Stomach smooth muscle (tissue), 2 donors: ENCODE measurements around the gene BCL2L1.
"Not testable (repeated sequence)": the region's sequence is repeated elsewhere in the genome, so short reads cannot be mapped to it uniquely, and the experiment has no call there.

Experiments used
- H3K27ac ChIP-seq: one replicate; pipeline ENCODE4 v1.7.0; 2013; ENCODE audit warnings: mild to moderate bottlenecking, low read length, inconsistent platforms
- H3K27me3 ChIP-seq, 2 donors: one replicate each; pipeline ENCODE4 v1.7.0; 2013; ENCODE audit warnings: low read length in 2 of 2; ENCODE audit not compliant: insufficient read depth in 2 of 2, control insufficient read depth in 1 of 2
- H3K36me3 ChIP-seq, 2 donors: one replicate each; pipeline ENCODE4 v1.7.0; 2013; ENCODE audit warnings: low read length in 2 of 2; ENCODE audit not compliant: control insufficient read depth in 2 of 2, insufficient read depth in 2 of 2
- H3K4me1 ChIP-seq: one replicate; pipeline ENCODE4 v1.7.0; 2013; ENCODE audit warnings: low read length; ENCODE audit not compliant: control insufficient read depth, insufficient read depth
- H3K4me3 ChIP-seq, 2 donors: one replicate each; pipeline ENCODE4 v1.7.0; 2013; ENCODE audit warnings: low read length in 2 of 2
- H3K9ac ChIP-seq, 2 donors: one replicate each; pipeline ENCODE4 v1.7.0; 2013; ENCODE audit warnings: low read length in 2 of 2, mild to moderate bottlenecking in 1 of 2
- H3K9me3 ChIP-seq, 2 donors: one replicate each; pipeline ENCODE4 v1.7.0; 2013; ENCODE audit warnings: low read length in 2 of 2; ENCODE audit not compliant: control insufficient read depth in 2 of 2
- donor health status: healthy.
- donor health status: Pancreatic carcinoma.

The BCL2L1 gene

DNA sequence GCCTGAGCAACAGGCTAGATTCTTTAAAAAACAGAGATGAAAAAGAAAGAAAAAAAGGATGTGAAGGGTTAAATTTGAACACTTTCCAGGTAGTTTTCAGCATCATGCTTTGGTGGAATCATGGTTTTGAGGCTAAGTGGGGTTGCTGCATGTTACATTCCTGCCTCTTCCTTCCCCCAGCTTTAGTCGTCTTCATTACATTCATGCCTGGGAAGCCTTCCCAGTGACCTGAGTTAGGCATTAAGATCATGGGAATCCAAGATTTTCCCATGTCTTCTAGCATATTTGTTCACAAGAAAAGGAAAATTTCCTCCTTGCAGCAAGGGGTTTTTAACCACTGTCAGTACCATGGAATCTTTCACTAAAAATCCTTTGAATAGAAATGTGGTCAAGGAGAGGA, 28.5 kb upstream of the BCL2L1 start:
- Histone ChIP-seq H3K27ac (no peak overlapping the region), H3K27me3 (no peaks in the 10 kb centered on the region), H3K4me3 (no peak overlapping the region), H3K4me1 (no peaks in the 10 kb centered on the region), H3K9me3 (no peaks in the 10 kb centered on the region), H3K36me3 (no peaks in the 10 kb centered on the region), H3K9ac (no peak overlapping the region)

GRCh38 chr20:31749223-31749622, 26.6 kb upstream of the BCL2L1 start:
- H3K36me3 ChIP-seq, result no peaks in the 10 kb centered on the region
- H3K27ac ChIP-seq, result no peak overlapping the region
- H3K9me3 ChIP-seq, result no peaks in the 10 kb centered on the region
- H3K4me1 ChIP-seq, result no peaks in the 10 kb centered on the region
- no peak overlapping the region for H3K4me3 ChIP-seq
- H3K27me3 ChIP-seq, result no peaks in the 10 kb centered on the region
- no peak overlapping the region for H3K9ac ChIP-seq

- no peak overlapping the region for H3K27ac ChIP-seq
- no peak overlapping the region for H3K9ac ChIP-seq
- H3K27me3 ChIP-seq, result no peaks in the 10 kb centered on the region
- no peak overlapping the region for H3K4me3 ChIP-seq
- H3K36me3 ChIP-seq, result no peaks in the 10 kb centered on the region
- H3K9me3 ChIP-seq, result no peaks in the 10 kb centered on the region
- no peaks in the 10 kb centered on the region for H3K4me1 ChIP-seq
Observed at GRCh38 chr20:31747640-31748039, 25.0 kb upstream of the BCL2L1 start.

- H3K36me3 ChIP-seq, H3K9me3 ChIP-seq, H3K27me3 ChIP-seq, H3K9ac ChIP-seq, H3K27ac ChIP-seq, H3K4me3 ChIP-seq, H3K4me1 ChIP-seq: not testable (repeated sequence)
Observed at GRCh38 chr20:31747028-31747427, 24.4 kb upstream of the BCL2L1 start.

DNA sequence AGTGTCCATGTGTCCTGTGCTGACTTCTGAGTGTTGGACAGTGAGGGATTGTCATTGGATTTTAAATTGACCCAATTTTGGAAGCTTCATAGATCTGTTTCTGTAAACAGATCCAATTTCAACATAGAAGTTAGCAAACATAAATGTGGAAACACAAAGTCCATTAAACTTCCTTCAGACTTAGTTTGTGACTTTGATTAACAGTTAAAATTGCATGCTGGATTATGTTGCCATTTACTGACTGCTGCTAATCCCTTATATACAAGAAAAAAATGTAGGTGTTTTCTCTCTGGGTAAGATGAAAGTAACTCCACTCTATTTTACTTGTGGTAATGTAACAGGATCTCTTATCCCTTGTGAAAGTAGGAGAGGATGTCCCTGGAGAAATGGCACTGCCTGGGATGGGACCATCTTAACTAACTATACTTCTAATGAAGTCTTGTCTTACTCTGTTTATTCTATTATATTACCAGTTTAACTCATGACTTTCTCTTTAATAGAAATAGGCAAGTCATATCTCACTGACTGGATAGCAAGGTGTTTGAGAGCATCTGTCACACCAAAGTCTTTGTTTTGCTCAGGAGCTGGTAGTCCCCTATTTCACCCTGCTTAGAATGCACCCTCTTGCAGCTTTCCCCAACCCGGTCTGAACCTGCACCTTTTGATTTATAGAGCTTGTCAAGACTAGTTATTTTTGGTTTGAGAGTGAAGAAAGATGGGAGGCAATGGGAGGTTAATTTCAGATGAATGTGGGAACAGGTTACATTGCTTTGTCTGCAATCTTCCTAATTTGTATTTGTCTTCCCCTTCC, 23.6 kb upstream of the BCL2L1 start:
- H3K4me3 ChIP-seq, result no peak overlapping the region
- no peaks in the 10 kb centered on the region for H3K36me3 ChIP-seq
- no peaks in the 10 kb centered on the region for H3K4me1 ChIP-seq
- no peaks in the 10 kb centered on the region for H3K9me3 ChIP-seq
- no peak overlapping the region for H3K9ac ChIP-seq
- no peak overlapping the region for H3K27ac ChIP-seq
- no peaks in the 10 kb centered on the region for H3K27me3 ChIP-seq

- Histone ChIP-seq H3K36me3 (no peaks in the 10 kb centered on the region), H3K9me3 (no peaks in the 10 kb centered on the region), H3K27me3 (no peaks in the 10 kb centered on the region), H3K9ac (no peak overlapping the region), H3K4me1 (peaks cover 12% of the 10 kb centered on the region), H3K4me3 (no peak overlapping the region), H3K27ac (no peak overlapping the region)
Observed at GRCh38 chr20:31740656-31741323, 18.1 kb upstream of the BCL2L1 start.

GRCh38 chr20:31740208-31740607, 17.5 kb upstream of the BCL2L1 start:
- Histone ChIP-seq H3K27me3 (no peaks in the 10 kb centered on the region), H3K4me1 (peaks cover 12% of the 10 kb centered on the region), H3K27ac (no peak overlapping the region), H3K4me3 (no peak overlapping the region), H3K9me3 (no peaks in the 10 kb centered on the region), H3K36me3 (no peaks in the 10 kb centered on the region), H3K9ac (no peak overlapping the region)

DNA sequence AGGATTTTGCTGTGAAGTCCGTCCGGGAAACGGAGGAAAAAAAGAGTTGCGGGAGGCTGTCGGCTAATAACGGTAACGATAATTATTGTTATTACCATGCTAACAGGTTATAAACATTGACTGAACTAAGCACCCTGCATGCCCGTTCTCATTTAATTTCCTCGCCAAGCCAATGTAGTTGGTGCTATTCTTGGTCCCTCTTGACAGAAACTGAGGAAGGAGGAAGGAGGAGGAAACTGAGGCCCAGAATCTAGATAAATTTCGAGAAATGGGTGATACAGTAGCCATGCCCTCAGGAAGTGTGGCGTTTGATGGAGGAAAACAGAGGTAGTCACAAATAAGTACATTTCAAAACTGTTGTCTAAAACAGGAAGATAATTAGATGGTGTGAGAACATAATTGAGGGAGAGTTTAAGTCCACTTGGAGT, 16.9 kb upstream of the BCL2L1 start:
- H3K27ac ChIP-seq, result no peak overlapping the region

GRCh38 chr20:31738729-31739549, 16.3 kb upstream of the BCL2L1 start, which contains the start of gene TPX2:
TSS of gene TPX2 (plus strand) at chr20:31739290. CDS start at chr20:31757477, 18,187 bp downstream.
- Histone ChIP-seq H3K4me1 (peaks cover 12% of the 10 kb centered on the region), H3K4me3 (peak within 1 kb of the TSS; percentile 87 to 88), H3K27me3 (no peaks in the 10 kb centered on the region), H3K36me3 (no peaks in the 10 kb centered on the region), H3K27ac (peak within 1 kb of the TSS; percentile 64), H3K9ac (peak within 1 kb of the TSS; percentile 77 to 86), H3K9me3 (no peaks in the 10 kb centered on the region)

More for the DNA sequence above, 16.9 kb upstream of the BCL2L1 start:
- Histone ChIP-seq H3K27me3 (no peaks in the 10 kb centered on the region), H3K36me3 (no peaks in the 10 kb centered on the region), H3K4me3 (peak overlapping the region; percentile 87 to 88), H3K4me1 (peaks cover 12% of the 10 kb centered on the region), H3K9me3 (no peaks in the 10 kb centered on the region), H3K9ac (peak overlapping the region; percentile 58 to 77)

DNA sequence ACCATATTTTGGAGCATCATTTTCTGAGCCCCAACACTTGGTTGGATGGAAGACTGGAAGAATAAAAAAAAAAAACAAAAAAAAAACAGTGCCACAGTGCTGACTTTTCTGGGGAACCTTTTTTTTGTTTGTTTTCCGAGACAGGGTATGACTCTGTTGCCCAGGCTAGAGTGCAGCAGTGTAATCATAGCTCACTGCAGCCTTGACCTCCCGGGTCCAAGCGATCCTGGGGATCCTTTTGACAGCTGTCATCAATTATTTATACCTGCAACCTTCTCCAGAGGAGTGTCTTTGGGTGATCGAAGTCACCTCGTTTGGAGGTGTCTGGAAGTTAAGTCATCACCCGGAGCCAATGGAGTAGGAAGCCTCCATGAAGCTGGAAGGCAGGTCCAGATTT, 8.7 kb upstream of the BCL2L1 start:
- H3K27me3 ChIP-seq, result no peaks in the 10 kb centered on the region
- no peaks in the 10 kb centered on the region for H3K4me1 ChIP-seq
- H3K4me3 ChIP-seq, result no peak overlapping the region

More for the DNA sequence above, 8.7 kb upstream of the BCL2L1 start:
- no peaks in the 10 kb centered on the region for H3K9me3 ChIP-seq
- H3K36me3 ChIP-seq, result no peaks in the 10 kb centered on the region
- no peak overlapping the region for H3K9ac ChIP-seq
- H3K27ac ChIP-seq, result no peak overlapping the region
